Erythroblast (primary cell): Measurements from ENCODE around the gene ENPEP.
"Not testable (repeated sequence)": the region's sequence is repeated elsewhere in the genome, so short reads cannot be mapped to it uniquely, and the experiment has no call there.

Experiments
- DNase-seq, 2 experiments: peaks; one replicate each; lab custom pipeline; 2025; lab: John Stamatoyannopoulos, UW
- GATA1 ChIP-seq: IDR thresholded peaks from 2 replicates; pipeline ENCODE4 v1.6.1; 2011; ENCODE audit warnings: low read depth, mild to moderate bottlenecking, control low read depth, low read length, moderate library complexity
- POLR2A ChIP-seq: IDR thresholded peaks from 2 replicates; pipeline ENCODE4 v1.6.1; 2011; ENCODE audit warnings: mild to moderate bottlenecking, low read length

The ENPEP gene

DNA sequence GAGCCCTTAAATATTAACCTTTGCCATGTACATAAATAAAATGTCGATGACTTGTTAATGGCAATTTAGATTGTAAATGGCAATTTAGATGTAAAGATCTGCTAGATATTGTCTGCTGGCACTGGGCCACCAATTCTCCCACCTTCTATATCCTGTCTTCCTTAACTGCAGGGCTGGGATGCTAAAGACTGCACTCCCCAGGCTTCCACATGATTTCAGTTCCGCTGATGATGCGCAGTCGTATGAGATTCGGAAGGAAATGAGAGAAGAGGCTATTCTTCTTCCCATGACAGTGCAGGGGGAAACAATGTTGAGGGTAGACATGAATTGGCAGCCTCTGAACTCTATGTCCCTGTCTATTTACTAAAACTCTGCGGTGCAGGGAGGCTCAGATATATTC, 91.3 kb downstream of the ENPEP start:
- no peak for DNase-seq
- no peak for TF ChIP-seq GATA1

DNA sequence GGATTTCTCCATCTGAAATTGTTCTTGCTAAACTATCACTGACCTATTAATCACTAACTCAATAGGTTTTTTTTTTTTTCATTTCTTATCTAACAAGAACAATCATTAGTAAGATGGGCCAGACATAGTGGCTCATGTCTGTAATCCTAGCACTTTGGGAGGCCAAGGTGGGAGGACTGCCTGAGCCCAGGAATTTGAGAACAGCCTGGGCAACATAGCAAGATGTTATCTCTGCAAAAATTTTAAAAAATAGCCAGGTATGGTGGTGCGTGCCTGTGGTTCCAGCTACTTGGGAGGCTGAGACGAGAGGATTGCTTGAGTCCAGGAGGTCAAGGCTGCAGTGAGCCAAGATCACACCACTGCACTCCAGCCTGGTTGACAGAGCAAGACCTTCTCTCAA, 100.7 kb downstream of the ENPEP start:
- DNase-seq: not testable (repeated sequence)

DNA sequence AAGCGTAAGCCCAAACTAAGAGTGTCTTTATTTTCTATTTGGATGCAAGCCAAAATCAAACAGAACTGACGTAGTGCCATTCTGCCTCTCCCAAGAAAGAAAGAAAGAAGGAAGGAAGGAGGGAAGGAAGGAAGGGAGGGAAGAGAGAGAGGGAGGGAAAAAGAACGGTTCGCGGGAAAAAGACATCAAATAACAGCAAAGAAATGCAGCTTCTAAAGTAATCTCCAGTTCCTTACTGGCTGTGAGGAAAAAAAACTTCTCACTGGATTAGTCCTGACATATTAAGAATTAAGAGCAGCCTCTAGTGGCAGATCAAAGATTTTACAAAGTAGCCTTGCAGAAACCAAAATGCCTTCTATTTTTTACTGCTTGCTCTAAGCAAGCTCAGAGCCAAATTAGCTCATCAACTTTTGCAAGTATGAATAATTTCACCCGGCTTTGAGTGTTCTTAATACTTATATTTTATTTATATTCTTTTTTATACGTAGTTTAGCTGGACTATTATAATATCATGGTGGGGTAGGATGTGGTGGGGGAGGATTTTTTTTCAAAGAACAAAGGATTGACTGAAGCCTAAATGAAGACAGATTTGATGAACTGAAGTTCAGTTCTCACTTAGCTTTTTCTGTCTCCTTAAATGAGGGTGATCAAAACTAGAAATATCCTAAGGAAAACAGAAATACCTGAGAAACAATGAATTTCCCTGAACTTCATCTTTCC, 110.3 kb downstream of the ENPEP start:
- TF ChIP-seq POLR2A (no peak), GATA1 (no peak)
- DNase-seq: no peak

DNA sequence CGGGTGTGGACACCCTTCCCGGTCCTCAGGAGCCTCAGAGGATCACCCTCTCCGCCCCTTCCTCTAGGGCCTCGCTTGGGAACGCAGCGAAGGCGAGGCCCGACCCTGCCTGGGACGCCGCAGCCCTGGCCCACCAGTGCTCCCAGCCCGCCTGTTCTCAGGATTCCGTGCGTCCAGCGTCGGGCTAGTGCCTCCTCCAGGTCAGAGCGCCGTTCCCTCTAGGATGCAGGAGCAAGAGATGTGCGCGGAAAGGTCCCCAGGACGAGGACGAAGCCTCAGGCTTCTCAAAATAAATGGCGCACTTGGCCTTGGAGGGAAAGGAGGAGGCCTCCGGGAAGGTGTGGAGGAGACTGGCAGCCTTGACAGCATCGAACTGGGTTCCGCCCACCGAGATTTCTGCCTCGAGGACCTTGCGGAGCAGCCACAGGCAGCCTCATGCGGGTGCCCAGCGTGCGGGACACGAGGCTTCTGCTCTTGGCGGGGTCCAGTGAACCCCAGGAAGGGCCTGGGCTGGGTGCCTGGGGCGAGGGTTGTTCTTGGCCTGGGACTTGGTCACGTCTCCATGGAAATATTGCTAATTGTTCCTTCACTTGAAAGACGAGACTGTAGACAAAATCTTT, 111.8 kb downstream of the ENPEP start:
- DNase-seq: no peak
- TF ChIP-seq GATA1 (no peak), POLR2A (no peak)

DNA sequence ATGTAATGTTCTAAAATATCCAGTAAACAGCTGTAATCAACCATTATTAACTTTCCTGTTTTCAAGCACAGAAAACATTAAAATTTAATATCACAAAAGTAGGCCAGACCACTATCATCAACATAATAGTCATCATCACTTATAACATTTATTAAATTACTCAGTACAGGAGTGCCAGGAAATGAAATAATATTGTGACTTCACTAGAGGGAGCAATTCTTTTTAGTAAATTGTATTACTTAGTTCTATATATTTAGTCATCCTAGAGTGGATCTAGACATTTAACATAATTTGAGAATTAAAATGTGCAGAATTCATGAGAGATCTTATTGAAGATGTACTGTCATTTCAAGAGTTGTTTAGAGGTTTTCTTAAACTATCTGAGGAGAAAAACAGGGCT, 113.3 kb downstream of the ENPEP start:
- no peak for TF ChIP-seq GATA1
- no peak for TF ChIP-seq POLR2A
- DNase-seq: no peak

DNA sequence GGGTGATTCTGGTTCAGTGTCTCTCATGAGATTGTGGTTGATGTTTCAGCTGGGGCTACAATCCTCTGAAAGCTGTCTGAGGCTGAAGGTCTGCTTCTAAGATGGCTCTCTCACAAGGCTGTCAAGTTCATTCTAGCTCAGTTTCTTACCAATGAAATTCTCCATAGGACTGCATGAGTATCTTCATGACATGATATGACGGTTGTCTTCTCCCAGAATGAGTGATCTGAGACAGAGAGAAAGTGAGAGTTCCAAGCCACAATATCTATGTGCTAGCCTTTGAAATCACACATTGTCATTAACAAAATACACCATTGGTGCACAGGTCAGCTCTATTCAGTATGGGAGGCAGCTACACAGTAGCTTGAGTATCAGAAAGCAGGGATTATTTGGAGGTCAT, 119.6 kb downstream of the ENPEP start:
- DNase-seq: no peak
- TF ChIP-seq POLR2A (no peak), GATA1 (no peak)

DNA sequence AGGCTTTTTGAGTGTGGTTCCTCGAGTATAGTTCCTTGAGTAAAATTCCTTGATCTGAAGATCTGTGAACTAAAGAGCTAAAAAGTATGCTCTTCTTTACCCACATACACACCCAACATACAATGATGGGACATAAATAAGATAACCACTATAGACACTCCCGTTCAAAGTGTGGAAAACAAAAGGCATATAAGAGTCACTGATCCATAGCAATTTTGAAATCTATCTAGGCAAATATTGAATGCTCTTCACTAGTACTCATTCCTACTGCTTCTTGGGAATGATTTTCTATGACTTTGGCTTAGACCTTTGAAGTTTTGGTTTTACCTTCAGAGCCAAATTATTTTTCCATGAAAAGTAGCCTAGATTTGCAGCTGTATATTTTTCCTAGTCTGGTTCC, 120.5 kb downstream of the ENPEP start:
- no peak for TF ChIP-seq GATA1
- TF ChIP-seq POLR2A: no peak
- DNase-seq: no peak

DNA sequence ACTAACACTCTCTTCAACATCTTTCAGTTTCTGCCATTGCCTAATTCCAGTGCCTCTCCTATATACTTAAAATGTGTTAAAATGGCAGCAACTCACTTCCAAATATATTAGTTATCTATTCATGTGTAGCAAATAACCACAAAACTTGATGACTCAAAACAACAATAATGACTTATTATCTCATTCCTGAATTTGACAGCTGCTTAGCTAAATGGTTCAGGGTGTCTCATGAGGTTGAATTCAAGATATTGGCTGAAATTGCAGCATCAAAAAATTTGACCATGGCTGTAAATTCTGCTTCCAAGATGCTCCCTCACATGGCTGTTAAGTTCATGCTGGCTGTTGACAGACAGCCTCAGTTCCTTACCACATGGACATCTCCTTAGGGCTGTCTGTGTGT, 121.6 kb downstream of the ENPEP start:
- DNase-seq: no peak
- TF ChIP-seq GATA1 (no peak), POLR2A (no peak)

DNA sequence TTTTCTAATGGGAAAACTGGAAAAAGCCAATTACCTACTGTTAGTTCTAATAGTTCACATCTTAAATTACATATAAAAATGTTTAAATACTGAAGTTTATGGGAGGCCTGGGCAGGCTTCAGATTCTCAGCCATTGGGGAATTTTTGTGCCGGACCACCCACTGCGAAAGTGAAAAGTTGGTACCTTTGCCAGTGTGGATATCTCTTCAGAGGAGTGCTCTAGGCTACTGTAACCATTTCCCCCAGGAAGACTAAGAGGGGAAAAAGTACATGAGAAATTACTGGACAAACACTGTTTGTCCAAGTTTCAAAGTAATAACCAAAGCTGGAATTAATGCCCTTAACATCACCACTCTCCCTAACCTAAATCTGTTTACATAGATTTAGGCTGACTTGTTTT, 126.1 kb downstream of the ENPEP start:
- TF ChIP-seq POLR2A: no peak
- no peak for TF ChIP-seq GATA1
- DNase-seq: no peak

DNA sequence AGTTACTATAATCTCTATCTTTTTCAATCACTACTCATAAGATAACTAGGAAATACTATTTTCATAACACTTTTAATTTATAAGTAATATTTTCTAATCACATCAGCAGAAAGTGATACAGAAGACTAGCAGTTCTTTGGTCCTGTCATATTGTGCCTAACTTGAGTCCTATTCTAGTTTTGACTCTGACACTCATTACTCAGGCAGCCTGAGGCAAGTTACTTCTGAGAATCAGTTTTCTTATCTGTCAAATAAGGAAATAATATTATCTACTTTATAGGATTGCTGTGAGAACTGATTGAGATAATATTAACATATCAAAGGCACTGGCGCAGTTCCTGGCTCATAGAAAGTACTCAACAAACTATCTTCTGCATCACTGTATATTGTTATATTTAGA, 129.1 kb downstream of the ENPEP start:
- DNase-seq: no peak
- TF ChIP-seq POLR2A (no peak), GATA1 (no peak)

DNA sequence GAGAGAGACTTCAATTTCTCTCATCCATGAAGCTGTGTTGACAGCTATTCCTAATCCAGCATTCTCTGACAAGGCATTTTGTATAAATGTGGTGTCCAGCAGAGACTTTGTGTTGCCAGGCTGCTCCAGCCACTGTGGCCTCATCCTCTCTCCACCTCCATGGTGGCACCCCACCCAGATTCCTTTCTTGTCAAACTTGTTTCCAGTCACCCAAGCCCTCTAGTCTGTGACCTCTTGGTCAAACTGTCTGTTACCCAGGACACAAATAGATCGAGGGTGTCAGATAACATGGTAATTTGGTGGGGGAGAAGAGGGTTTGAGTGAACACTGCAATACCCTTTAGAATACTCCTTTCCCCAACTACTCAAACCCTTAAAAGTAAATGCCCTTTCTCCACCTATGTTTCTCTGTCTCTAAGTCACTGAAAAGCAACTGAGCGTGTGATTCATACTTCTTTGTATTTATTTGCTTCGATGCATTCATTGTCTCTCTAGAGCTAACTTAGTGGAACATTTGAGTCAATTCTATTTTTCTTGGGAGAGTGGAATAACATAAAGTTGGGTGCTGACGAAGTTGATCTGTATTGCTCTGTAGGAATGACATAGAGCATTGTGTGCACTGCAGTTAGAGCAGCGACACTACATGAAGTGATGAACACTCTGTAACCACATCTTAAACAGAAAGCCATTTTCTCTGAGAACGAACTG, 133.2 kb downstream of the ENPEP start:
- no peak for TF ChIP-seq GATA1

DNA sequence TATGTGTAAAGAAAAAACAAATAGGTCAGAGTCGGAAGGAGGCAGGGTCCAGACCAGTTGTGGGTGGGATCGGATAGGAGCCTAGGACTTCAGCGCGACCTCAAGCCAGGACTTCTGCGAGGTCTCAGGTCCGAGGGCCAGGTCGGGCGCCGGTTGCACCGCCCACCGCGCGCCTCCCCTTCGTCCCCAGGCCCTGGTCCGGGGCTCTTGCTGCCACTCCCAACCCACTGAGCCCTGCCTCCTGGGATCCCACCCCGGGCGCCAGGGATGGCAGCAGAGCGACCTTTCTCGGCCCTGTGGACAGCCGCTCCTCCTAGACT, 134.6 kb downstream of the ENPEP start:
- TF ChIP-seq POLR2A: no peak
- no peak for TF ChIP-seq GATA1

More for the DNA sequence above, 133.2 kb downstream of the ENPEP start:
- no peak for DNase-seq

DNA sequence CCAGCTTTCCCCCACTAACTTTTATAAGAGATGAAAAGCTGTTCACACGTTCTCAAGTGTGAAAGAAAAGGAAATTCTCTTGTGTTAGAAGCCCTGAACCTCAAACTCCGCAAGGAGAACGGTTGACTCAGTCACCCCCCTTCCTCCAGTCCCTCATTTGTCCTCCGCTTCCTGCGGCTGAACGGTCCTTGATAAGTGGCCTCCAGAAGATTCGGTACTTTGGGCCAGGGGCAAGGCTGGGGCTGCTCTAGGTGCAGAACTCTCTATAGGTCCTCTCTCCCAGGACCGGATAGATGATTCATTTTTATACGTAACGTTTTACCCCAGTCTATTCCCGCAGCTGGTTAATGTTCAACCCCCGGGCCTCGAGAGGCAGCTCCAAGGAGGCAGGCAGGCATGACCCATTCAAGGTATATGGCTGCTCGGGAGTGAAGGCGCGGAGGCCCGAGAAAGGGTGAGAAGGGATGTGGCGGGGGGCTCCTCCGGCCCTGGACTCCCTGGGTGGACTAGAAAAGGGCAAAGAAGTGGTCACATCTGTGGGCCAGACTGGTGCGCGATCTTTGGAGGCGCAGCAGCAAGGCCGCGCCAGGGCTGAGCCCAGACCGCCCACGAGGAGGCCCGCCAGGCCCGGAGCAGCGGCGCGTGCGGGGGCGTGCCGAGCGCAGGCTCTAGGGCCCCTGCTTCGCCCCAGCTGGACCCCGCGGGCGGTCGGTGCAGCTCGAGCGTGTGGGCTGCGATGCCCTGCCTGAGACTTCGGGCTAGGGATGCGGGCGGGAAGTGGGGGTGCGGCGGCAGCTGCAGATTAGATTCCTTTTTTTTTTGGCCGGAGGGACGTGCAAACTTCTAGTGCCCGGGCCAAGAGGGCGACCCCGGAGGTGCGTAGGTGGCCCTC, 135.2 kb downstream of the ENPEP start:
- TF ChIP-seq POLR2A (no peak), GATA1 (no peak)
- no peak for DNase-seq

More for the DNA sequence above, 134.6 kb downstream of the ENPEP start:
- DNase-seq: no peak

DNA sequence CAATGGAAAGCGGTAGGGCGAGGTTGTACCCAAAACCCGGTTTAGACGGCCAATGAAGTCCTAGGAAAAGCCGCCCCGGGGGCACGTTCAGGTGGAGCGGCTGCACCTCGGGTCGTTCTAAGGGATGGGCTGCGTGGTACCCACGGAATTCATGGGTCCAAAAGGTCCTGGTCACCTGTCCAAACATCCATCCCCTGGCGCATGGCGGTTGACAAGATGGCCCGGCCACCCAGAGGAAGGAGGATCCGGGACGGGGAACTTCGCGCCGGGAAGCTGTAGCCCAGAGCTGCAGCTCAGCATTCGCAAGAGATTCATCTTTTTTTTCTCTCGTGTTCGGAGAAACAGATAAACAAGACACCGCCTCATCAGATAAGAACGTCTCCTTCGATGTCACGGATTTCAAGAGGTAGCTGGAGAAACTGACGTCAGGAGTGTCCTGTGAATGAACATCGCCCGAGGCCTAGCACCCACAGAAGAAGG, 136.1 kb downstream of the ENPEP start:
- no peak for DNase-seq
- TF ChIP-seq GATA1 (no peak), POLR2A (no peak)
